Neuronal stem cell (in vitro differentiated cells): ENCODE measurements around the gene STK38L.

Experiments
- DNase-seq: peaks from one replicate; pipeline ENCODE4 v3.0.0-alpha.2; 2013; ENCODE audit warnings: low spot score
- H2AFZ ChIP-seq: one replicate; pipeline ENCODE4 v1.6.1; 2013; ENCODE audit warnings: mild to moderate bottlenecking, low read length, inconsistent platforms
- H2AK5ac ChIP-seq: 2 replicates; pipeline ENCODE4 v1.6.1; 2013; ENCODE audit warnings: low read depth, mild to moderate bottlenecking, inconsistent platforms, low read length, moderate library complexity, mixed read lengths
- H2BK120ac ChIP-seq: 2 replicates; pipeline ENCODE4 v1.6.1; 2013; ENCODE audit warnings: low read depth, mild to moderate bottlenecking, inconsistent platforms, low read length, moderate library complexity, mixed read lengths
- H2BK12ac ChIP-seq: one replicate; pipeline ENCODE4 v1.6.1; 2013; ENCODE audit warnings: low read length, inconsistent platforms
- H2BK15ac ChIP-seq: 2 replicates; pipeline ENCODE4 v1.6.1; 2013; ENCODE audit warnings: mild to moderate bottlenecking, low read length, inconsistent platforms, mixed read lengths
- H2BK5ac ChIP-seq: one replicate; pipeline ENCODE4 v1.6.1; 2013; ENCODE audit warnings: inconsistent platforms, mild to moderate bottlenecking, low read length, moderate library complexity
- H3K14ac ChIP-seq: one replicate; pipeline ENCODE4 v1.6.1; 2013; ENCODE audit warnings: low read length, inconsistent platforms
- H3K18ac ChIP-seq: 2 replicates; pipeline ENCODE4 v1.6.1; 2013; ENCODE audit warnings: low read length, inconsistent platforms
- H3K23ac ChIP-seq: 2 replicates; pipeline ENCODE4 v1.6.1; 2013; ENCODE audit warnings: low read depth, mild to moderate bottlenecking, mixed read lengths, low read length, inconsistent platforms; ENCODE audit not compliant: poor library complexity
- H3K27ac ChIP-seq: replicated peaks from 3 replicates; pipeline ENCODE4 v1.5.1; 2013; ENCODE audit warnings: low read length, inconsistent platforms
- H3K27me3 ChIP-seq, 3 experiments: 2 replicates each; pipeline ENCODE4 v1.6.1; 2013; ENCODE audit warnings: low read length in 3 of 3, mild to moderate bottlenecking in 2 of 3, inconsistent platforms in 1 of 3, low read depth in 1 of 3, mixed read lengths in 1 of 3, moderate library complexity in 1 of 3; ENCODE audit not compliant: control insufficient read depth in 3 of 3, insufficient read depth in 3 of 3
- H3K36me3 ChIP-seq, 2 donors: replicated peaks in 1 of 2; 2 replicates each; pipeline ENCODE4 v1.6.1; 2013; ENCODE audit warnings: low read length in 2 of 2; ENCODE audit not compliant: control insufficient read depth in 2 of 2, insufficient read depth in 2 of 2
- H3K4ac ChIP-seq: 2 replicates; pipeline ENCODE4 v1.6.1; 2013; ENCODE audit warnings: inconsistent platforms, mild to moderate bottlenecking, low read length, moderate library complexity
- H3K4me1 ChIP-seq, 2 donors: 1 replicate in 1 of 2; 2 replicates in 1 of 2; pipeline ENCODE4 v1.6.1; 2013; ENCODE audit warnings: low read length in 2 of 2, low read depth in 1 of 2; ENCODE audit not compliant: control insufficient read depth in 2 of 2, insufficient read depth in 1 of 2
- H3K4me2 ChIP-seq: one replicate; pipeline ENCODE4 v1.6.1; 2013; ENCODE audit warnings: mild to moderate bottlenecking, low read length, inconsistent platforms; ENCODE audit not compliant: insufficient read depth, poor library complexity, severe bottlenecking
- H3K4me3 ChIP-seq, 2 donors: 2 replicates each; pipeline ENCODE4 v1.5.1; 2013; ENCODE audit warnings: low read length in 2 of 2, mild to moderate bottlenecking in 2 of 2, inconsistent platforms in 1 of 2, moderate library complexity in 1 of 2
- H3K79me1 ChIP-seq: one replicate; pipeline ENCODE4 v1.6.1; 2013; ENCODE audit warnings: low read depth, mild to moderate bottlenecking, inconsistent platforms, low read length, moderate library complexity
- H3K9ac ChIP-seq: one replicate; pipeline ENCODE4 v1.6.1; 2013; ENCODE audit warnings: mild to moderate bottlenecking, low read depth, low read length, inconsistent platforms; ENCODE audit not compliant: poor library complexity
- H3K9me3 ChIP-seq, 2 donors: replicated peaks in 1 of 2; 2 replicates each; pipeline versions ENCODE3 to v1.6.1; 2013; ENCODE audit warnings: low read length in 2 of 2, mild to moderate bottlenecking in 2 of 2, inconsistent platforms in 1 of 2, low read depth in 1 of 2, mixed read lengths in 1 of 2, moderate library complexity in 1 of 2; ENCODE audit not compliant: control insufficient read depth in 2 of 2, insufficient read depth in 1 of 2
- H4K8ac ChIP-seq: one replicate; pipeline ENCODE4 v1.6.1; 2013; ENCODE audit warnings: low read depth, mild to moderate bottlenecking, inconsistent platforms, low read length, moderate library complexity
- H4K91ac ChIP-seq: one replicate; pipeline ENCODE4 v1.6.1; 2013; ENCODE audit warnings: low read length, low read depth, mild to moderate bottlenecking, inconsistent platforms; ENCODE audit not compliant: poor library complexity
- WGBS, 2 donors: extraction: QIAGEN DNeasy Blood & Tissue Kit; methylation state at CpG; one replicate each; pipeline ENCODE4 v1.1.7; 2013; ENCODE audit warnings: missing lambda C conversion rate in 2 of 2, mixed read lengths in 1 of 2; ENCODE audit not compliant: insufficient read length in 2 of 2, insufficient replicate concordance in 1 of 2; ENCODE audit errors: extremely low coverage in 2 of 2; 5-methylcytosine and 5-hydroxymethylcytosine counted together

Gene STK38L

GRCh38 chr12:27343255-27344000 lies 99.3 kb downstream of the STK38L start:
- H3K9ac ChIP-seq: no peak overlapping the region

GRCh38 chr12:27344246-27344645 lies 100.2 kb downstream of the STK38L start:
- H2BK120ac ChIP-seq: no peak overlapping the region
- no peak for DNase-seq
- H3K9me3 ChIP-seq: peaks cover 0 to 7% of the 10 kb centered on the region in 2 donors
- no peaks in the 10 kb centered on the region for H3K36me3 ChIP-seq
- no peak overlapping the region for H4K91ac ChIP-seq
- H4K8ac ChIP-seq: no peak overlapping the region
- no CpG with 5 or more reads among the region's 2 CpGs for WGBS, 2 donors
- H3K23ac ChIP-seq: no peak overlapping the region
- no peak overlapping the region for H3K4ac ChIP-seq
- H3K9ac ChIP-seq: no peak overlapping the region
- no peak overlapping the region for H2BK5ac ChIP-seq
- H3K79me1 ChIP-seq: no peaks in the 10 kb centered on the region
- no peak overlapping the region for H3K18ac ChIP-seq
- no peak overlapping the region for H2BK15ac ChIP-seq
- no peak overlapping the region for H3K27ac ChIP-seq
- no peak overlapping the region for H2BK12ac ChIP-seq
- H3K27me3 ChIP-seq: no peaks in the 10 kb centered on the region
- no peak overlapping the region for H2AFZ ChIP-seq
- no peak overlapping the region for H2AK5ac ChIP-seq
- no peak overlapping the region for H3K4me2 ChIP-seq
- no peak overlapping the region for H3K14ac ChIP-seq
- H3K4me3 ChIP-seq: no peak overlapping the region
- H3K4me1 ChIP-seq: no peaks in the 10 kb centered on the region

More at GRCh38 chr12:27343255-27344000, 99.3 kb downstream of the STK38L start:
- Histone ChIP-seq H3K23ac (no peak overlapping the region), H3K27ac (no peak overlapping the region), H2BK5ac (no peak overlapping the region), H3K27me3 (no peaks in the 10 kb centered on the region), H3K4me1 (no peaks in the 10 kb centered on the region), H3K9me3 (peaks cover 0 to 7% of the 10 kb centered on the region in 2 donors), H3K36me3 (no peaks in the 10 kb centered on the region), H3K4me3 (no peak overlapping the region), H2AK5ac (no peak overlapping the region), H2AFZ (no peak overlapping the region), H4K91ac (no peak overlapping the region), H3K4ac (no peak overlapping the region), H3K14ac (no peak overlapping the region), H2BK12ac (no peak overlapping the region), H4K8ac (no peak overlapping the region), H2BK15ac (no peak overlapping the region), H3K18ac (no peak overlapping the region), H3K79me1 (no peaks in the 10 kb centered on the region), H3K4me2 (no peak overlapping the region), H2BK120ac (no peak overlapping the region)
- no peak for DNase-seq
- WGBS, 2 donors: no CpG with 5 or more reads among the region's 5 CpGs

GRCh38 chr12:27344760-27345159 lies 100.7 kb downstream of the STK38L start:
- no CpG with 5 or more reads among the region's 3 CpGs for WGBS, 2 donors
- no peak overlapping the region for H2AK5ac ChIP-seq
- no peak overlapping the region for H2BK5ac ChIP-seq
- H3K18ac ChIP-seq: no peak overlapping the region
- no peak overlapping the region for H3K9ac ChIP-seq
- no peak overlapping the region for H3K4me2 ChIP-seq
- H3K79me1 ChIP-seq: no peaks in the 10 kb centered on the region
- H3K27ac ChIP-seq: no peak overlapping the region
- H3K4me3 ChIP-seq: no peak overlapping the region
- DNase-seq: no peak
- no peak overlapping the region for H4K8ac ChIP-seq
- peaks cover 0 to 7% of the 10 kb centered on the region in 2 donors for H3K9me3 ChIP-seq
- H3K4ac ChIP-seq: no peak overlapping the region
- no peak overlapping the region for H3K23ac ChIP-seq
- no peak overlapping the region for H2BK12ac ChIP-seq
- no peaks in the 10 kb centered on the region for H3K36me3 ChIP-seq
- no peak overlapping the region for H2BK120ac ChIP-seq
- H2BK15ac ChIP-seq: no peak overlapping the region
- no peak overlapping the region for H3K14ac ChIP-seq
- no peak overlapping the region for H4K91ac ChIP-seq
- H3K27me3 ChIP-seq: no peaks in the 10 kb centered on the region
- no peaks in the 10 kb centered on the region for H3K4me1 ChIP-seq
- no peak overlapping the region for H2AFZ ChIP-seq

- Histone ChIP-seq H3K9ac (no peak overlapping the region), H3K4me1 (no peaks in the 10 kb centered on the region), H2BK15ac (no peak overlapping the region), H3K36me3 (no peaks in the 10 kb centered on the region), H4K91ac (no peak overlapping the region), H3K27ac (no peak overlapping the region), H2BK12ac (no peak overlapping the region), H3K4ac (no peak overlapping the region), H2AK5ac (no peak overlapping the region), H3K79me1 (no peaks in the 10 kb centered on the region), H3K14ac (no peak overlapping the region), H2BK120ac (no peak overlapping the region), H3K4me3 (no peak overlapping the region), H3K23ac (no peak overlapping the region), H2BK5ac (no peak overlapping the region), H3K9me3 (peaks cover 0 to 4% of the 10 kb centered on the region in 2 donors), H2AFZ (no peak overlapping the region), H4K8ac (no peak overlapping the region), H3K4me2 (no peak overlapping the region), H3K27me3 (no peaks in the 10 kb centered on the region), H3K18ac (no peak overlapping the region)
- no CpG with 5 or more reads among the region's 4 CpGs for WGBS, 2 donors
- DNase-seq: no peak
Measured at GRCh38 chr12:27345376-27345775, 101.3 kb downstream of the STK38L start.
